RWPE2 (cell line): ENCODE measurements around the gene KIDINS220.

Experiments
- ATAC-seq: fragments of 200-7000 bp; cut with Tn5 transposase; 3 replicates; pipeline ENCODE4 v1.9.1; 2021; ENCODE audit warnings: low read depth
- DNase-seq: peaks from one replicate; pipeline ENCODE4 v3.0.0-alpha.2; 2020; ENCODE audit warnings: low spot score
- H3K27ac ChIP-seq: fragments of 450-650 bp; 2 replicates; pipeline ENCODE4 v1.5.1; 2017; ENCODE audit warnings: mild to moderate bottlenecking; ENCODE audit not compliant: poor library complexity, severe bottlenecking
- H3K27me3 ChIP-seq: fragments of 250-450 bp; sonication (Bioruptor Pico); 2 replicates; pipeline ENCODE4 v1.5.1; 2021; ENCODE audit warnings: mild to moderate bottlenecking, moderate library complexity; ENCODE audit not compliant: insufficient read depth, poor library complexity, severe bottlenecking
- H3K36me3 ChIP-seq: fragments of 250-450 bp; sonication (Bioruptor Pico); 2 replicates; pipeline ENCODE4 v1.5.1; 2020; ENCODE audit warnings: low read depth, mild to moderate bottlenecking, moderate library complexity
- H3K4me1 ChIP-seq: fragments of 250-450 bp; sonication (Bioruptor Pico); 2 replicates; pipeline ENCODE4 v1.5.1; 2021; ENCODE audit warnings: mild to moderate bottlenecking, moderate library complexity; ENCODE audit not compliant: insufficient read depth, poor library complexity, severe bottlenecking
- H3K4me3 ChIP-seq: fragments of 250-450 bp; sonication (Bioruptor Pico); 2 replicates; pipeline ENCODE4 v1.5.1; 2021; ENCODE audit warnings: mild to moderate bottlenecking, moderate library complexity; ENCODE audit not compliant: severe bottlenecking
- H3K9me3 ChIP-seq: fragments of 250-450 bp; sonication (Bioruptor Pico); 2 replicates; pipeline ENCODE4 v1.5.1; 2021; ENCODE audit warnings: mild to moderate bottlenecking, moderate library complexity; ENCODE audit not compliant: severe bottlenecking
- TF ChIP-seq, protein P1 (sequence below): fragments of 450-650 bp; IDR thresholded peaks from one replicate; pipeline ENCODE4 v1.5.1; 2017; ENCODE audit warnings: mild to moderate bottlenecking, moderate library complexity; ENCODE audit not compliant: poor library complexity, severe bottlenecking

The KIDINS220 gene

DNA sequence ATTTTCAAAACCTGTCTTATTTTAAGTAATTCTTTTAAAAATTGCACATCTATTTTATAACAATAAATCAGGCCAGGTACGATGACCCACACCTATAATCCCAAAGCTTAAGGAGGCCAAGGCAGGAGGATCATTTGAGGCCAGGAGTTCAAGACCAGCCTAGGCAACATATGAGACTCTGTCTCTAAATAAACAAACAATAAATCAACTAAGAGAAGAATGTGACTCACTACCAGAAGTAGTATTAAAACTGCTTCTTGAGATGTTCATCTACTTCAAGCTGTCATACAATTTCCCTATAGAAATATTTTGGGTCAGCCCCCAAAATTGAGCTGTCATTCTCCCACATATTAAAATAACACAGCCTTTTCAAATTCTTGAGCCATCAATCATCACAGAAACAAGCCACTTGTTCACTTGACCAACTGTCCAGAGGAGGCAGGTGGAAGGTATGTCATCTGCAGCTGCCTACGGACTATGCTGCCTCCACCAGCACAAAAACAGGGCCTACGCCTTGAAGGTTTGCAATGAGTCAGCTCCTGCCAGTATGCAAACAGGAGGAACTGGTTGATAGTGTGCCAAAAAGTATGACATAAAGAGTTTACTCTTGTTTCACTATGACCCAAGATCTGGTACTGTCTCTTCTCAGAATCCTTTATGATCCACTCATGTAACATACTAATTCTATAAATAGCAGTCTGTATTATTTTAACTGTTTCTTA, 33.6 kb downstream of the KIDINS220 start:
- Histone ChIP-seq H3K4me3 (no peak overlapping the region), H3K9me3 (no peaks in the 10 kb centered on the region), H3K4me1 (peaks cover 7% of the 10 kb centered on the region), H3K27ac (no peak overlapping the region), H3K36me3 (peaks cover 36% of the 10 kb centered on the region), H3K27me3 (no peaks in the 10 kb centered on the region)
- ATAC-seq (peak; percentile 99), DNase-seq (peak; percentile 77)
- TF ChIP-seq, protein P1, sequence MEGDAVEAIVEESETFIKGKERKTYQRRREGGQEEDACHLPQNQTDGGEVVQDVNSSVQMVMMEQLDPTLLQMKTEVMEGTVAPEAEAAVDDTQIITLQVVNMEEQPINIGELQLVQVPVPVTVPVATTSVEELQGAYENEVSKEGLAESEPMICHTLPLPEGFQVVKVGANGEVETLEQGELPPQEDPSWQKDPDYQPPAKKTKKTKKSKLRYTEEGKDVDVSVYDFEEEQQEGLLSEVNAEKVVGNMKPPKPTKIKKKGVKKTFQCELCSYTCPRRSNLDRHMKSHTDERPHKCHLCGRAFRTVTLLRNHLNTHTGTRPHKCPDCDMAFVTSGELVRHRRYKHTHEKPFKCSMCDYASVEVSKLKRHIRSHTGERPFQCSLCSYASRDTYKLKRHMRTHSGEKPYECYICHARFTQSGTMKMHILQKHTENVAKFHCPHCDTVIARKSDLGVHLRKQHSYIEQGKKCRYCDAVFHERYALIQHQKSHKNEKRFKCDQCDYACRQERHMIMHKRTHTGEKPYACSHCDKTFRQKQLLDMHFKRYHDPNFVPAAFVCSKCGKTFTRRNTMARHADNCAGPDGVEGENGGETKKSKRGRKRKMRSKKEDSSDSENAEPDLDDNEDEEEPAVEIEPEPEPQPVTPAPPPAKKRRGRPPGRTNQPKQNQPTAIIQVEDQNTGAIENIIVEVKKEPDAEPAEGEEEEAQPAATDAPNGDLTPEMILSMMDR: peak; percentile 31

DNA sequence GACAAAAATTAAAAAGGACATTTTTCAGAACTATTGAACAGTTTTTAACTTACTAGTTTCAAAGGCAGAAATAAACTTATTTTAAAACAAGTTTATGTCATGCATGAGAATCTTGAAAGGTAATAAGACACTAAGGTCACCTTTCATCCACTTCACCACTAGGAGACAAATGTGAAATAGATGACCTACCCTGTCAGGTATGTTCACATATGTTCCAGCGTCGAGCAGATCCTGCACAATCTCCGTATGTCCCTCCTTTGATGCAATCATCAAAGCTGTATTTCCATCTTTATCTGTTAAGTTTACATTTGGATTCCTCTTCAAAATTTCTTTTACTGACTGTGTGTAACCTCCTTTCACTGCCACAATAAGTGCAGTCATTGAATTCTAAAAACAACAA, 34.7 kb downstream of the KIDINS220 start:
- no peak for DNase-seq
- peaks cover 42% of the 10 kb centered on the region for H3K36me3 ChIP-seq

DNA sequence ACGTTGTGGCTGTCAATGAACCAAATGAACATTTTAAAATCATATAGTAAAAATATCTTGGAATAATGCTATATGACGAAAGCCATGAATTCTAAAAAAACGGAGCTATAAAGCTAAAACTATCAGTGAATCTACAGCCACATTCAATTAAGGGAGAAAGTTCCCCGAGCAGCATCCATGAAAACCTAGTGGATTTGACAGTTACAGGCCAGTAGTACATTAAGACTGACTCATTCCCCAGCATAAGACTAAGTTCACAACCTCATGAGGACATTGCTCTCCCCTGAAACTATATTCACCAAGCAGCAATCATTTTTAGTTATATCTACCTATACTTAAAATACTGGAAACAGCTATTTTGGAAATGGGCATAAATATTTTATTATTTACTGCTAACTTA, 36.6 kb downstream of the KIDINS220 start:
- H3K4me1 ChIP-seq: peaks cover 7% of the 10 kb centered on the region
- TF ChIP-seq, protein P1: no peak
- DNase-seq: no peak
- no peak overlapping the region for H3K4me3 ChIP-seq
- no peaks in the 10 kb centered on the region for H3K9me3 ChIP-seq
- no peak overlapping the region for H3K27ac ChIP-seq
- ATAC-seq: no peak
- H3K27me3 ChIP-seq: no peaks in the 10 kb centered on the region
- H3K36me3 ChIP-seq: peaks cover 31% of the 10 kb centered on the region

More for the DNA sequence above, 34.7 kb downstream of the KIDINS220 start:
- Histone ChIP-seq H3K27ac (no peak overlapping the region), H3K9me3 (no peaks in the 10 kb centered on the region), H3K27me3 (no peaks in the 10 kb centered on the region), H3K4me1 (peaks cover 7% of the 10 kb centered on the region), H3K4me3 (no peak overlapping the region)
- ATAC-seq: no peak
- TF ChIP-seq, protein P1: no peak

DNA sequence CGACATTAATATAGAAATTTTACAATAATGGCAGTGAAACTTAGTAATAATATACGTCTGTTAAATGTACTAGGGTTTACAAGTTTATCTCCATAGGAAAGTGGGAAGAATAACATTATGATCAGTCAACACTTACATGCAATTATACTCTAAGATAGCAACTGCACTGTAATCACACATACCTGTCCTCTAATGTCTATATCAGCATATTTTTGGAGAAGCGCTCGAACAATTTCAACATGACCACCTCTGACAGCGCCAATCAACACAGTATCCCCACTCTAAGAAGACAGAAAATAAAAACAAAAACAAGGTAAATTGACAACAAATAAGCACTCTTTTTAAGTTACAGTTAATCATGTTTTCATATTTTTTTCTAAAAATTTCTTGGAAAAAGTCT, 37.2 kb downstream of the KIDINS220 start:
- Histone ChIP-seq H3K36me3 (peaks cover 29% of the 10 kb centered on the region), H3K4me1 (peaks cover 7% of the 10 kb centered on the region), H3K4me3 (no peak overlapping the region), H3K27ac (no peak overlapping the region), H3K9me3 (no peaks in the 10 kb centered on the region), H3K27me3 (no peaks in the 10 kb centered on the region)
- no peak for DNase-seq
- TF ChIP-seq, protein P1: no peak
- ATAC-seq: no peak

DNA sequence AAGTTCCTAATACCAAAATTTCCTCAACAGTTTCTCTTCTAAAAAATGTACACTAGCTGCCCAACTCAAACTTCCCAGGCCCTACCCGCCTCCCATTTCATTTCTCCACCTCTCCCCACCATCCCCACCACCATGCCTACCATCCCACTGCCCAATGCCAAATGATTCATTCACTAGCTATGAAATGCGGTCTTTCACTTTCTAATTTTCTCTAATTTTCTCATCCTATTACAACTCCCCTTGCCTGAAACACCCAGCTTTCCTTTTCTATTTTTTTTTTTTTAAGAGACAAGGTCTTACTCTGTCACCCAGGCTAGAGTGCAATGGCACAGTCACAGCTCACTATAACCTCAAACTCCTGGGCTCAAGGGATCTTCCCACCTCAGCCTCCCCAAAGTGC, 38.4 kb downstream of the KIDINS220 start:
- H3K36me3 ChIP-seq: peaks cover 25% of the 10 kb centered on the region

More for the DNA sequence above, 38.4 kb downstream of the KIDINS220 start:
- no peaks in the 10 kb centered on the region for H3K27me3 ChIP-seq
- no peak overlapping the region for H3K4me3 ChIP-seq
- peaks cover 4% of the 10 kb centered on the region for H3K4me1 ChIP-seq
- TF ChIP-seq, protein P1: no peak
- ATAC-seq: no peak
- H3K27ac ChIP-seq: no peak overlapping the region
- no peaks in the 10 kb centered on the region for H3K9me3 ChIP-seq
- no peak for DNase-seq
